ENCODE results near the gene SPRED1.

DNA sequence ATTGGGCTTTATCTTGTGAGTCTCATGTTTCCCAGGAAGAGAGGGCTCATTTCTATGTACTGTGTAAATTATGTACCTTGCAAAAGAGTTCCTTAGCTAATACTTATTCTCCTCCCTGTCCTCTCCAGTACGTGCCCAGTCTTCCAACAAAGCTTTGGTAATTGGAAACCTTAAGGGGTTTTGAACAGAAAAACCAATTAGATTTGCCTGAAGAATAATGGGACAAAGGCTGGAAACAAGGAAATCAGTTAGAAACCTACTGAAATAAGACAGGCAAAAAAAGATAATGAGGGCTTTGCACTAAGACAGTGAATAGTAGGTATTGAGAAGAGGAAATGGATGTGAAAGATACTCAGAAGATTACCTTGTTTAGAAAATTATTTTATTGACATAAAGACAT is 82.5 kb downstream of the SPRED1 start:
- TF ChIP-seq, protein P1, sequence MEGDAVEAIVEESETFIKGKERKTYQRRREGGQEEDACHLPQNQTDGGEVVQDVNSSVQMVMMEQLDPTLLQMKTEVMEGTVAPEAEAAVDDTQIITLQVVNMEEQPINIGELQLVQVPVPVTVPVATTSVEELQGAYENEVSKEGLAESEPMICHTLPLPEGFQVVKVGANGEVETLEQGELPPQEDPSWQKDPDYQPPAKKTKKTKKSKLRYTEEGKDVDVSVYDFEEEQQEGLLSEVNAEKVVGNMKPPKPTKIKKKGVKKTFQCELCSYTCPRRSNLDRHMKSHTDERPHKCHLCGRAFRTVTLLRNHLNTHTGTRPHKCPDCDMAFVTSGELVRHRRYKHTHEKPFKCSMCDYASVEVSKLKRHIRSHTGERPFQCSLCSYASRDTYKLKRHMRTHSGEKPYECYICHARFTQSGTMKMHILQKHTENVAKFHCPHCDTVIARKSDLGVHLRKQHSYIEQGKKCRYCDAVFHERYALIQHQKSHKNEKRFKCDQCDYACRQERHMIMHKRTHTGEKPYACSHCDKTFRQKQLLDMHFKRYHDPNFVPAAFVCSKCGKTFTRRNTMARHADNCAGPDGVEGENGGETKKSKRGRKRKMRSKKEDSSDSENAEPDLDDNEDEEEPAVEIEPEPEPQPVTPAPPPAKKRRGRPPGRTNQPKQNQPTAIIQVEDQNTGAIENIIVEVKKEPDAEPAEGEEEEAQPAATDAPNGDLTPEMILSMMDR (IDR thresholded peaks at IDR 0.05) = no peak
- TF ChIP-seq ZFX (IDR thresholded peaks at IDR 0.05; ENCODE audit: borderline replicate concordance) = no peak

Data from 22Rv1 (cell line).